Choroid plexus epithelial cell (primary cell): ENCODE measurements around the gene PI4KA.
A peak's percentile ranks its signal among the peaks of the same experiment; 100 is the strongest.

Source experiments
- DNase-seq: peaks from one replicate; pipeline ENCODE4 v3.0.0-alpha.2; 2010; ENCODE audit warnings: low read depth
- H3K4me3 ChIP-seq: 2 replicates; pipeline ENCODE4 v1.5.1; 2011; ENCODE audit warnings: low read depth, mild to moderate bottlenecking, control low read depth, low read length, moderate library complexity
- CTCF ChIP-seq: conservative IDR thresholded peaks from 2 replicates; pipeline ENCODE4 v1.5.1; 2011; ENCODE audit warnings: low read depth, mild to moderate bottlenecking, control low read depth, inconsistent platforms, low read length, moderate library complexity

PI4KA gene

DNA sequence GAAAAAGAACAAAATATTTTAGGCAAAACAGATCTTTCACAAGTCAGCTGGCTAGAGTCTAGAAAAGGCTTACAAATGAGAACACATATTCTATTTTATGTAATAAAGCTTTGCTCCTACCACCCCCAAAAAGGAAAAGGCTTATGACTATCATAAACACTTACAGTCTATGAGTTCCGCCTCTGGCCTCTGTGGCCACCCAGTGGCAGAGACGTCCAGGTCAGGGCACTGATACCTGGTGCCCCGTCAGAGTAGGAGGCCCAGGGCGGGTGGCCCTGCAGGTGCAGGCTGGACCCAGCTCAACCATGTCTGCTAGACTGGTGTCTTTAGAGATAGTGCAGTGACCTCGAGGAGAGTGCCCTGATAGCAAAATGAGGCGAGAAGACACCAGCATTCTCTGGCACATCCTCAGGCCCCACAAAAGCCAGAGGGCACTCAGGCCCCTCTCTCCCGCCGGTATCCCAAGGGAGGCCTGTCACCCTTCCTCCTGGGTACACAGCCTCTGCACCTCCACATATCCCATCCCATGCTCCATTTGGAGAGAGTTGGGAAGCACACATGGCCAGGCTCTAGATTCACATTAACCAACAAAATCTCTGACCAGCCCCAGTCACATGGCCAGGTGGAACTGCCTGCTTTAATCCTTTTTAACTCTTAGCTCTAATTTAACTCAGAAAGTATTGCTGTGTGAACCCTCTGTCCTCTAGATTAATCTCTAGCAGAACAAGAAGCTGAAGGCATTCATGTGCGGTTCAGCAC lies 112.0 kb downstream of the PI4KA start:
- no peak for TF ChIP-seq CTCF
- DNase-seq = no peak
- no peak overlapping the region for H3K4me3 ChIP-seq

GRCh38 chr22:20745119-20745518 lies 113.5 kb downstream of the PI4KA start:
- no peak for TF ChIP-seq CTCF
- no peak for DNase-seq
- H3K4me3 ChIP-seq = no peak overlapping the region

GRCh38 chr22:20744456-20744855 lies 114.2 kb downstream of the PI4KA start:
- no peak for DNase-seq
- no peak overlapping the region for H3K4me3 ChIP-seq
- TF ChIP-seq CTCF = no peak

- no peak overlapping the region for H3K4me3 ChIP-seq
- no peak for DNase-seq
- no peak for TF ChIP-seq CTCF
Measured at GRCh38 chr22:20742764-20743163, 115.8 kb downstream of the PI4KA start.

DNA sequence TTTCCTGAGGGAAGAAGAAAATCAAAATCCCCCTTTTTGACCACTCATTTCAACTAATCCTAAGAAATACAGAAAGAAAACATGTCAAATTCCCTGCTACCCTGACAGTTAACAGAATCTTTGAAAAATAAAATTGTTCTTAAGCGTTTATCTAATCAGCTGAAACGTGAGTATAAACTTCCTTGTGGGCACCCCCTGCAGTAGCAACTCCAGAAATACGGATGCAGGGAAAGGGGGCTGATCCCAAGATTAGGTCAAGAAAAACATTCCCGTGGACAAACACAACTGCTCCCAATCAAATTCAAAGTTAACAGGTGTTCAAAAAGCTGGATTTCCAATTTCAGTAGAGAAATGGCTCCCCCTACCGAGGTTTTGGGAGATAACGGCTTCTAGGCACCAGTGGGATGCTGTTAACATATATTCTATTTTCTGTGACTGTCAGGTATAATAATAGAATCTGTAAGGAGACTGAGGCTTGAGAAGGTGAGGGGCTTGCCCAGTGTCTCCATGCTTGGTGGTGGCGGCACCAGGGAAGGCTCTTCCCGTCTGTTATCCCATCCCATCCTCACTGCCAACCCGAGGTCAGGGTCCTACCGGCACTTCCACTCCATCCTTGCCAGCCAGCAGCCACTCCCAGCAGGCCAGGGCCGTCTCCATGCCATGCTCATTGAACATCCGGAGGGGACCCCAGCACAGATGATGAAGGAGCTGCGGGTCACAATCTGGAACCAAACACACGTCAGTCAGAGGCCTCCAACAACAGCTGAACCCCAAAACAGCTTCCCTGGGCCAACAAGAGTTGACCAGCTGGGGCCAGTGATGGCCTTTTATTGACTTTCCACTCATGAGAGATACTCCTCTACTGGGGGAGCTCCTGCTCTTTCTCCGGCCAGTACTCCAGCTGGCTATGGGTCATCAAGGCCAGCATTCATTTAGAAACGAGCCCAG lies 116.7 kb downstream of the PI4KA start:
- TF ChIP-seq CTCF = peak; percentile 80
- DNase-seq = peak; percentile 48

DNA sequence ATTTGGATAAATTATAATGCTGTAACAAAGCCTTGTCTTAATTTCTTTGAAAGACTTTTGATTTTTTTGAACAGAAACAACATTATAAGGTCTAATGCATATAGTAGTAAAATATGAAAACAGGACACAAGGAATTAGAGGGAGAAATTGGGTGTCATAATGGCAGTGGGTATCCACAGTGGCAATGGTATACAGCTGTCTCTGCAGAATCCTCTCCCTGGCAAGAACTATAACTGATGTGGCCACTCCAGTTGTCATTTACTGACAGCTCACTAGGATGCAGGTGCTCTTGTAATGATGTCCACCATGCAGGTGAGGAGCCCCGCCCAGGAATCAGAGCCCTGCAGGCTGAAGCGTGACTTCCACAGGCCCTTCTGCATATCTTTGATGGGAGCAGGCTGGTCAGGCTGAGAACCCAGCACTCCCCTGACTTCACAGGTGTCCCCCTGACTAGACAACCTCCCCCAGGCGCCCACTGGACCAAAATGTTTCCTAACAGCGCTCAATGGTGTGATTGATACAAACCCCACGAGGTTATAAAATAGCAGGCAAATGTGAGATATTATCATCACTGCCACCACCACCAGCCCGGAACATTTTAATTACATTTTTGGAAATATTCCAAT lies 117.5 kb downstream of the PI4KA start:
- no peak overlapping the region for H3K4me3 ChIP-seq
- TF ChIP-seq CTCF = no peak
- DNase-seq = no peak

More for the DNA sequence above, 116.7 kb downstream of the PI4KA start:
- no peak overlapping the region for H3K4me3 ChIP-seq
